ENCODE measurements around the gene MCTP1.
A peak's percentile ranks its signal among the peaks of the same experiment; 100 is the strongest.
"Not testable (repeated sequence)": the region's sequence is repeated elsewhere in the genome, so short reads cannot be mapped to it uniquely, and the experiment has no call there.

The MCTP1 gene

DNA sequence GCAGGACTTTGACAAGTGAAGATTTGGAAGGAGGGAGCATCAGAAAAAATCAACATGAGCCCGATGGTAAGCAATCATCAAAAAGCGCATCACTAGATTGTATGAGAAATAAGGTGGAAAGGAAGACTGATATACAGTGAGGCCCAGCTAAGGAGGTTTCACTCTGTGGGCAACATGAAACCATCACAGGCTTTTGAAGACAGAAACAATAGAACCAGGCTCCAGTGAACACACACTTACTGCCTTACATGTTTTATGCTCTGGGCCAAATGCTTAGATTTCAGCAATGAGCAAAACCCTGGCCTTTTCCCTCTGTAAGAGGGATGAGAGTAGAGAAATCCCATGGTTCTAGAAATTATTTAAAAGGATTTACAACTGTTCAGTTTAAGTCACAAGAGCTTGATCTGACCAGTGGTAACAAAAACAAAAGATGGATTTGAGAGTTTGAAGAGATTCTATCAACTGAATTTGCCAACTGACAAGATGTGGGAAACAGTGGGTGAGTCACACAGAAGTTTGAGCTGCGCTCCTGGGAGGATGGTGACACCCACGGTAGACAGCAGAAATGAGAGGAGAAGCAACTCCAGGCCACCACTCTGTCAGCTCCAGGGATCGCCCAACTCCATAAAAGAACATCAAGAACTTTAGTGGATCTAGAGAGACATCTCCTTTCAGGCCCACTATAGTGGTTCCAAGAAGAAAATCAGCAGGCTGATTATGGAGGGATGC is 261.8 kb downstream of the MCTP1 start:
- DNase-seq, result peak in 1 of 5 experiments; percentile 54

- no peak for DNase-seq
Observed at GRCh38 chr5:95020345-95020744, 264.5 kb downstream of the MCTP1 start.

DNA sequence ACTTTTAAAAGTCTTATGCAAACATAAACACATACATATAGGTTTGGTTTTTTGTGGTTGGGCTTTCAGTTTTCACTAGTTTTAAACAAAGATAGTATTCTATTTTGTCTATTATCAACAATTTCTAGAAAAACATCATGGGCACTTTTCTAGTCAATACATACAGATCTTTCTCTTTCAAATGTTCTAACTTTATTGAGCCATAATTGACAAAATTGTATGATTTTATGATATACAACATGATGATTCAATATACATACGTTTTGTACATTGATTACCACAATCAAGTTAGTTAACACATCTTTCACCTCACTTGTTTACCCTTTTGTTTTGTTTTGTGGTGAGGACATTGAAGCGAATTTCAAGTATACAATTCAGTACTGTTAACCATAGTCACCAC is 265.9 kb downstream of the MCTP1 start:
- DNase-seq, result peak in 1 of 5 experiments; percentile 22

GRCh38 chr5:95018511-95018910 is 266.4 kb downstream of the MCTP1 start:
- no peak for DNase-seq

DNA sequence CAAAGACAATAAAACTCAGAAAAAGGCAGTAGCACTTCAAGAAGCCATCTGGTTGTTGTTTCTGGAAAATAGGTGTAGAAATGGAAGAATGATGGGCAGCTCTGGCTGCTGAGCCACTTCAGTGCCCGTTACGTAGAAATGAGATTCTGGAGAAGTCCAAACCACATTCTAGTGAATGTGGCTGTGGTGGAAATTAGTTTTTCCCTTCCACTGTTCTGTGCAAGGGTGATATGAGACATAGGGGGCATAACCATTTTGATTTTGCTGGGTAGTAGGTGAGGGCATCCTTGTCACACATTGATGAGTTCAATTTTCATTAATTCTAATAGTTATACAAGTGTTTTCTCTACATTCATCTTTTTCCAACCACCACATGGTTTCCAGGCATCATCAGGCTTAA is 275.1 kb downstream of the MCTP1 start:
- no peak for DNase-seq

- DNase-seq, result no peak
Observed at GRCh38 chr5:95007921-95008597, 276.8 kb downstream of the MCTP1 start.

DNA sequence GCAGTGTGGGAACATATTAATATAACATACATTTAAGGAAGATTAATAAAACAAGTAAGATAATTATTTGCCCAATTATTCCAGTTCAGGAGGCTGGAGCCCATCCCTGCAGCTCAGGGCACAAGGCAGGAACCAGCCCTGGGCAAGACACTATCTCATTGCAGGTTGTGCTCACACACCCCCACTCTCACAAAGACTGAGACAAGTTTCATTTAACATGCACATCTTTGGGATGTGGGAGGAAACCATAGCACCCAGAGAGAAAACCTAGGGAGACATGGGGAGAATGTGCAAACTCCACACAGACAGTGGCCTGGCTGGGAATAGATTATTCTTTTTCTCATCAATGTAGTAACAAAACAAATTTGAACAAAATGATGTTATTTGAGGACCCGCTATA is 279.1 kb downstream of the MCTP1 start:
- no peak for DNase-seq

GRCh38 chr5:94998670-94999069 is 286.2 kb downstream of the MCTP1 start:
- DNase-seq, result no peak

GRCh38 chr5:94994537-94994936 is 290.4 kb downstream of the MCTP1 start:
- DNase-seq, result not testable (repeated sequence)

DNA sequence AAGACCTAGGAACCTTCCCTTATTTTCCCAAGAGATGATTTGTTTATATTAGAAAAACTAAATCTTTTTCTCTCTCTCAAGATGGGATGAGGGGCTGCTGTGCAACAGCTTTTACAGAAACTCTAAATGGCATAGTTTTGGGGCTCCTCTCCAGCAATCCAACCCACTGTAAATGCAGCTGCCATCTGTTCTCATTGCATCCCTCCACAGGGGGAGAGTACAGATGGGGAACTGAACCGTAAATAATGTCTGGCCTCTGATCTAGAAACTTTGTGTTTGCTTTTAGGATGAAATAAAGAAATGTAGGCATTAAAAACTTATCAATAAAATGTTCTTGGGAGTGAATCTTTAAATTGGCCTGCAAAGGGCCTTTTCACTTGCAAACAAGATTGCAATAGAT is 291.4 kb downstream of the MCTP1 start:
- no peak for DNase-seq

GRCh38 chr5:94992325-94992724 is 292.6 kb downstream of the MCTP1 start:
- DNase-seq, result no peak

DNA sequence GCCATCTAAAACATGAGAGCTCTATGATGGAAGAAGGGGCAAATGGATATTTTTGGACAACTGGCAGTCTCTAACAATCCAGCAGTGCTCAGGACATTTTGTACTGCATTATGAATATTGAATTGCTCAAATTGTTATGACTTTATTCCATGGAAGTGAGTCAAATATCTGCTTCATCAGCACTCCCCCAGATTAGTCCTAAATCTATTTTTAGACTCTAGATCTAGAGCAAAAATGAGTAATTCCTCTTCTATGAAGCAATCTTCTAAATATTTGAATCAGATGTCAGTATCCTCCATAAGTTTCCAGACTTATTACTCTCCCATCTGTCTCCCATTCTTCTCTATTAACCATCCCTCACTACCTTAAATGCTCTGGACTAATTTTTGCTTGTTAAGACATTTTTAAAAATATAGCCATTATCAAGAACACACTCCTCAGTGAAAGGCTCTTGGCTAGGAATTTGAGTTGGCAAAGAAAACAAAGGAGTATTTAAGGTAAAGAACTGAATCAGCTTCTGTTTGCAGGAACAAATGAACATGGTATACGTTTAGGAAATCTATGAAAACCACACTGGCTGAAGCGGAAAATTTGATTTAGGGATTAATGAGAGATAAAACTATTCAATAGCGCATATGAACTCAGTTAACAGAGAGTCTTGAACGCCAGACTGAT is 300.9 kb downstream of the MCTP1 start:
- DNase-seq, result no peak

- DNase-seq, result no peak
Observed at GRCh38 chr5:94977437-94977836, 307.5 kb downstream of the MCTP1 start.

GRCh38 chr5:94976853-94977252 is 308.0 kb downstream of the MCTP1 start:
- no peak for DNase-seq

GRCh38 chr5:94972268-94972667 is 312.6 kb downstream of the MCTP1 start:
- no peak for DNase-seq

GRCh38 chr5:94969174-94969573 is 315.7 kb downstream of the MCTP1 start:
- DNase-seq, result no peak

DNA sequence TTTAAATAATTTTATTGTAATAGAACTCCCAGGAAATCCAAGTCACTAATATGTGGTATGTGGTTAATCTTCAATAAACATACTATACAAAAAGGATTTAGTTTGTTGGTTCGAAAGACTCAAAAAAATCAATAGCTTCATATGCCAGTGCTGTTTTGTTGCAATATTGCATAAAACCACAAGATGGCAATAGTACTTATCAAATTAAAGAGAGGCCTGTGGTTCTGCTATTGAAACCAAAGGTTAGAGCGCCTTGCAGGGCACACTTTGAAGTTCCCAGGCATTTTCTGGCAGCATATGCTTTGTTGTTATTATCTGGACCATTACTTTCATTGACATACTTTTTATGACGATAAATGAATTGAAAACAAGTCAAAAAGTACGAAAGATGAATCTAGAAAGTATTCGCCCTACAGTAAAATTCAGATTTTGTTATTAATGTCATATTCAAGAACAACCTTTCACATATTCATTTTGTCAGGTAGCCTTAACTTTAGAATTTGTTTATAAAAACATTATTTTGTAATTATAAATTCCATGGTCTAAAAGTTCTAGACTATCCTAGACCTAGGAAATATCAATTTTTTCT is 316.3 kb downstream of the MCTP1 start:
- peak in 1 of 5 experiments; percentile 50 for DNase-seq

DNA sequence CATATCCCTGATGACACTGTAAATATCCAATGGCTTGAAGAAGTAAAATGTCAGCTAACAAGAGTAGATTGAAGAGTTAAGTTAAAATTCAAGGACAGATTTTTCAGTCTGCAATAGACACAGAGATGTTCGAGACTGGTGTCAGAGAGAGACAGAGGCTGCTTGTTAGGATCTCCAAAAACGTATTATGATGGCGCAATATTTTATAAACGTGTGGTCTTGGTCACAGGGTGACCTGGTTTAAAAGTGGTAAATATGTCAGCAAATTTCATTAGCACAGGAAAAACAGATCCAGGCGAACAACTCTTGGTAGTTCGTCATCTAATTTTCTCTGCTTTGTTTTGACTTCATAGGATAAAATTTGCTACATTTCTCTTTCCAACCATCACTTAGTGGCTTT is 317.4 kb downstream of the MCTP1 start:
- DNase-seq, result no peak

- DNase-seq, result not testable (repeated sequence)
Observed at GRCh38 chr5:94959279-94959678, 325.6 kb downstream of the MCTP1 start.

- DNase-seq, result no peak
Observed at GRCh38 chr5:94945656-94946055, 339.2 kb downstream of the MCTP1 start.

DNA sequence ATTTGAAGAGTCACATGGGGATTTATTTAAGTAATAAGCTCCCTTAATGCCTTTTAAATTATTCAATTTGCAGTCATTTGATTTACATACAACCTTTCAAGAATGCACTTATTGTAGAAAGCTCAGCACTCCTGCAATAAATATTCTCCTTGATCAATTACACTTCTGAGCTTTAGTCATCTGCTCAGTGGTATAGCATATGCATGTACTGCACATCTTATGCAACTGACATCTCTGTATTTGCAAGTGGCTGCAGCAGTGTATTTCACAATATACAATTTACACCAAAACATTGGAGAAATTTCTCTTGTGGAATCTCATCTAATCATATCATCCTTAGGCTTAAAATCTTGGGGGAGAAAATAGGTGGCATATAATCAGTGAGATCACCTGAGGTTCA is 340.7 kb downstream of the MCTP1 start:
- DNase-seq, result no peak

DNA sequence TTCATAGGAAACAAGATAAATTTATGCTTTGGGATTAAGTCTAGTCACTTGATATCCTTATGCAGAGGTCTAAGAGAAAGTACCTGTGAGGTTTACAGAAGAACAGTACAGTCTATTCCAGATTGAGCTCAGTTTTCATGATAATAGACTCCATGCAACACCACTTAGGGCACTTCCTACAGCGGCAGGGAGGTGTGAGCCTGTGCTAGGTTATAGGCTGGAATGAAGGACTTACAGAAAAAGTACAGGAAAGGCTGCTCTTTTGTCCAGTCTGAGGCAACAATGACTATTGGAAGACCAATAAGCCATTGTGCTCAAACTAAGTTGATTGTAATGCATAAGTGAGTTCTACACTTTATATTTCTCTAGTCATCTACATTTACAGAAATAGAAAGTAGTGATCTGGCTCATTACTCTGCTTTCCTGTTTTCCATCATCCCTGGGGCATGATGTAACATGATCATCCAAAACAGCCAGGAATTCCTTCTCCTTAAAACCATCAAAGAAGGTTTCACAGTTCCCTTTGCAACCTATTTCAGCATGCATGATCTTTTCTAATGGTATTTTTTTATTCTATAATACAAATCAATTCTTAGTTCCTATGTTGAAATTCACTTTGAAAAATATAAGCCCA is 343.7 kb downstream of the MCTP1 start:
- no peak for DNase-seq

DNA sequence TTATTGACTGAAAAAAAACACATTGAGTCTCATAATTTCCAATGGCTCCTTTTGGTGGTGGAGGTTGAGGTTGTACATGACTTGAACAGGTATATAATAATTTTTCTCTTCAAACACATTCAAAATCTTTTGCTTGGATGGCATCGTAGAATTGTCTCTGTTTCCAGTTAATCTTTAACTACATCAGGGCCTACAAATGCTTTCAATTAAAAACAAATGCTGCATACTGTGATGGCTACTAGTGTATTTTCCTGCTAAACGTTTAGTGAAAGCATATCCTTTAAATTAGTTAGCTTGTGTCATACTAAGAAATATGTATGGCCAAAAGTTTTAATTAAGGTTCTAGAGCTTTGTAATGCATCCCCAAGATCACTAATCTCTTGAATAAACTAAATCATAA is 352.6 kb downstream of the MCTP1 start:
- DNase-seq, result no peak
